OCI-LY1 (cell line): Measurements from ENCODE around the gene RNF175.

ENCODE experiments used
- EZH2 ChIP-seq: fragments of 200-600 bp; sonication (generic), shearing (Covaris generic); IDR thresholded peaks from 2 replicates; pipeline ENCODE4 v1.8.0; 2017; ENCODE audit warnings: borderline replicate concordance, mixed run types, mild to moderate bottlenecking, antibody characterized with exemption, low read length, moderate library complexity, mixed read lengths
- TF ChIP-seq, protein P1 (sequence below): fragments of 200-600 bp; sonication (generic), shearing (Covaris generic); IDR thresholded peaks from 2 replicates; pipeline ENCODE4 v1.5.1; 2017; ENCODE audit warnings: mild to moderate bottlenecking, antibody characterized with exemption, low read length, moderate library complexity, mixed read lengths

DNA sequence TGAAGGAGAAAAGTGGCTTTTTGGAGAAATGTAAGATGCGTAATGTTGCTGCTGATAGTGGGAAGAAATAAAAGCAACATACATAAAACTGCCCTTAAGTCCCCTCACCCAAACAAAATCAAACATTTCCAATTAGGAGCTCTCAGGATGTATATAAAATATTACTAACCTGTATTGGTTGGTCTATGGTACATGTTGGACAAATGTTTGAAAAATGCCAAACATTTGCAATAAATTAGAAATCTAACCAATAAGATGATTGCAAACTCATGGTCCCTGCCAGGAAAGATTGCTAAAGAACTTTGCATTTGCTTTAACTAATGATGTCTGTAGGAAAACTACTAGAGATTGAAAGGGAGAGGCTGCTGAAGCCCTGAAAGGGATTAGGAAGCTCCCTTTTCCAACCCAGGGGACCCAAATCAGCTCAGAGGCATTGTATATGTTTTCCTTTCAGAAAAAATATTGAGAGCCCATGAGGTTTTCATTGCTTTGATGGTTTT, 27.3 kb upstream of the RNF175 start:
- TF ChIP-seq, protein P1, sequence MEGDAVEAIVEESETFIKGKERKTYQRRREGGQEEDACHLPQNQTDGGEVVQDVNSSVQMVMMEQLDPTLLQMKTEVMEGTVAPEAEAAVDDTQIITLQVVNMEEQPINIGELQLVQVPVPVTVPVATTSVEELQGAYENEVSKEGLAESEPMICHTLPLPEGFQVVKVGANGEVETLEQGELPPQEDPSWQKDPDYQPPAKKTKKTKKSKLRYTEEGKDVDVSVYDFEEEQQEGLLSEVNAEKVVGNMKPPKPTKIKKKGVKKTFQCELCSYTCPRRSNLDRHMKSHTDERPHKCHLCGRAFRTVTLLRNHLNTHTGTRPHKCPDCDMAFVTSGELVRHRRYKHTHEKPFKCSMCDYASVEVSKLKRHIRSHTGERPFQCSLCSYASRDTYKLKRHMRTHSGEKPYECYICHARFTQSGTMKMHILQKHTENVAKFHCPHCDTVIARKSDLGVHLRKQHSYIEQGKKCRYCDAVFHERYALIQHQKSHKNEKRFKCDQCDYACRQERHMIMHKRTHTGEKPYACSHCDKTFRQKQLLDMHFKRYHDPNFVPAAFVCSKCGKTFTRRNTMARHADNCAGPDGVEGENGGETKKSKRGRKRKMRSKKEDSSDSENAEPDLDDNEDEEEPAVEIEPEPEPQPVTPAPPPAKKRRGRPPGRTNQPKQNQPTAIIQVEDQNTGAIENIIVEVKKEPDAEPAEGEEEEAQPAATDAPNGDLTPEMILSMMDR = no peak
- no peak for TF ChIP-seq EZH2
